ENCODE results near the gene ARMC12. TPM values are rescaled to one million over a fixed set of nuclear protein-coding genes. Genes with fewer than 3 reads are reported as not detected.

ARMC12 gene
- polyA plus RNA-seq, 1 donor (not counting 4 experiments of a cell fraction or from before 2014, with no cell fraction given): 0.54 TPM

DNA sequence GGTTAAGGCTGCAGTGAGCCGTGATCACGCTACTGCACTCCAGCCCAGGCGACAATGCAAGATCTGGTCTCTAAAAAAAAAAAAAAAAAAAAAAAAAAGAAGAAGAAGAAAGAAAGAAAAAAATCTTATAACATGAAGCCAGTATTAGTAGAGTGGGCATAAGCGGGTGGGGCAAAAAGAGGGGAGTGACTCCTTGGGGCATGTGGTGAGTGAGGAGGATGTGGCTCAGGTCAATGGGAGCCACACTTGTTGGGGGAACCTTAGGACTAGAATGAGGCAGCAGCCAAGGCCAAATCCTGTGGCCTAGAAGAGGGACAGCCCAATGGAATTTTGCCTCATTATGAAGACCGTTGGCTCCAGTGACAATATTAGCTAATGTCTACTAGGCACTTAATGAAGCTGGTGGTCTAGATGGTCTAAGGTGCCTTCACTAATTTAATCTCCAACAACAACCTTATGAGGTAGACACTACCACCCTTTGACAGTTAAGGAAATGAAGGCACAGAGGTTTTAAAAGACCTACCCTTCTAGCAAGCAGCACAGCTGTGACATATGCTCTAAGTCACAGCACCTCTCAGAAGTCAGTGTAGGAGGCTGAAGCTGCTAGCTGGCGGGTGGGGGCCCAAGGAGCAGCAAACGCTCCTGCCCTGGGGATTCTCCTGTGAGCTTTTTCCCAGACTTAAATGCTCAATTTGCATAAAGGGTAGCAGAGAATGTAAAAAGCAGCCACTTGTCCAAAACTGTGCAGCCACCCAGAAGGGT is 23.6 kb upstream of the ARMC12 start:
- no peak for FAIRE-seq

DNA sequence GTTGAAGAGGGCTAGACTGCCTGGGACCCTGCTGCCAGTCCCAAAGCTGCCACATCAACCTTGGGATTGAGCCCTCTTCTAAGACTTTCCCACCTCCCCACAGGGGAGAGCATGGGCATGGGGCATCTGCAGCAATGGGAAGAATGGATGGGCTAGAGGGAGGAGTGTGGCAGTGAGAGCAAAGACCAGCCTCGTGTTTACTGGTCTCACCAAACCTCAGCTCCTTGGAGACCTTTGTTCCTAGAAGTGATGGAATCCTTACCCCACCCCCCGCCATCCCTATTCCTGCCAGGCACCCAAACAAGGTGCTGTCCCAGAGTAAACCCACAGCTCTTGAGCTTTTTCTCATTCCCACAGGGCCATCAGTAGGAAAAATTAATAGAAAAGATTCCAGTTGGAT is 20.0 kb upstream of the ARMC12 start:
- Histone ChIP-seq H2AFZ (ENCODE audit: control insufficient read depth, low read length) (no peak overlapping the region), H3K36me3 (ENCODE audit: control insufficient read depth in 2 of 2, extremely low read depth in 1 of 2, insufficient read depth in 2 of 2, low read length in 2 of 2) (no peaks in the 10 kb centered on the region)

More for the DNA sequence above, 23.6 kb upstream of the ARMC12 start:
- Histone ChIP-seq H3K27ac (ENCODE audit: control insufficient read depth, insufficient read depth, low read length) (no peak overlapping the region), H3K4me3 (ENCODE audit: control insufficient read depth in 2 of 3, extremely low read depth in 1 of 3, insufficient read depth in 2 of 3, low read depth in 1 of 3, low read length in 3 of 3) (no peak overlapping the region), H3K9me1 (ENCODE audit: control insufficient read depth, extremely low read depth, insufficient read depth, low read length) (no peaks in the 10 kb centered on the region), H3K4me2 (ENCODE audit: control insufficient read depth, extremely low read depth, insufficient read depth, low read depth, low read length) (no peak overlapping the region), H3K9me3 (ENCODE audit: control insufficient read depth, low read depth, low read length) (no peaks in the 10 kb centered on the region), H2AFZ (ENCODE audit: control insufficient read depth, low read length) (no peak overlapping the region), H3K4me1 (ENCODE audit: control insufficient read depth, extremely low read depth, insufficient read depth, low read length) (peaks cover 8% of the 10 kb centered on the region), H3K36me3 (ENCODE audit: control insufficient read depth in 2 of 2, extremely low read depth in 1 of 2, insufficient read depth in 2 of 2, low read length in 2 of 2) (no peaks in the 10 kb centered on the region), H4K20me1 (ENCODE audit: control insufficient read depth, extremely low read depth, insufficient read depth, low read length) (no peaks in the 10 kb centered on the region), H3K9ac (ENCODE audit: control insufficient read depth, extremely low read depth, insufficient read depth, low read length) (no peak overlapping the region), H3K79me2 (ENCODE audit: control insufficient read depth, insufficient read depth, low read length) (no peaks in the 10 kb centered on the region), H3K27me3 (ENCODE audit: control insufficient read depth, extremely low read depth, insufficient read depth, low read length) (no peaks in the 10 kb centered on the region)
- dilution Hi-C loops (cut with MboI; ENCODE audit: extremely low pct_ligation_motif_present, low sequenced_read_pairs): no loop called here
- TF ChIP-seq, protein P1, sequence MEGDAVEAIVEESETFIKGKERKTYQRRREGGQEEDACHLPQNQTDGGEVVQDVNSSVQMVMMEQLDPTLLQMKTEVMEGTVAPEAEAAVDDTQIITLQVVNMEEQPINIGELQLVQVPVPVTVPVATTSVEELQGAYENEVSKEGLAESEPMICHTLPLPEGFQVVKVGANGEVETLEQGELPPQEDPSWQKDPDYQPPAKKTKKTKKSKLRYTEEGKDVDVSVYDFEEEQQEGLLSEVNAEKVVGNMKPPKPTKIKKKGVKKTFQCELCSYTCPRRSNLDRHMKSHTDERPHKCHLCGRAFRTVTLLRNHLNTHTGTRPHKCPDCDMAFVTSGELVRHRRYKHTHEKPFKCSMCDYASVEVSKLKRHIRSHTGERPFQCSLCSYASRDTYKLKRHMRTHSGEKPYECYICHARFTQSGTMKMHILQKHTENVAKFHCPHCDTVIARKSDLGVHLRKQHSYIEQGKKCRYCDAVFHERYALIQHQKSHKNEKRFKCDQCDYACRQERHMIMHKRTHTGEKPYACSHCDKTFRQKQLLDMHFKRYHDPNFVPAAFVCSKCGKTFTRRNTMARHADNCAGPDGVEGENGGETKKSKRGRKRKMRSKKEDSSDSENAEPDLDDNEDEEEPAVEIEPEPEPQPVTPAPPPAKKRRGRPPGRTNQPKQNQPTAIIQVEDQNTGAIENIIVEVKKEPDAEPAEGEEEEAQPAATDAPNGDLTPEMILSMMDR (optimal IDR thresholded peaks at IDR 0.05 in 1 of 3, IDR thresholded peaks at IDR 0.05 in 1 of 3, conservative IDR thresholded peaks at IDR 0.05 in 1 of 3; ENCODE audit: extremely low read depth in 1 of 3, insufficient read depth in 2 of 3, low read length in 3 of 3): no peak
- no peak for TF ChIP-seq EZH2 (IDR thresholded peaks at IDR 0.05; ENCODE audit: low read length)
- DNase-seq (ENCODE audit: low read depth, low spot score): no peak

More for the DNA sequence above, 20.0 kb upstream of the ARMC12 start:
- Histone ChIP-seq H3K9me1 (ENCODE audit: control insufficient read depth, extremely low read depth, insufficient read depth, low read length) (no peaks in the 10 kb centered on the region), H3K9me3 (ENCODE audit: control insufficient read depth, low read depth, low read length) (no peaks in the 10 kb centered on the region), H3K4me2 (ENCODE audit: control insufficient read depth, extremely low read depth, insufficient read depth, low read depth, low read length) (no peak overlapping the region), H3K27ac (ENCODE audit: control insufficient read depth, insufficient read depth, low read length) (no peak overlapping the region), H4K20me1 (ENCODE audit: control insufficient read depth, extremely low read depth, insufficient read depth, low read length) (no peaks in the 10 kb centered on the region), H3K27me3 (ENCODE audit: control insufficient read depth, extremely low read depth, insufficient read depth, low read length) (no peaks in the 10 kb centered on the region), H3K9ac (ENCODE audit: control insufficient read depth, extremely low read depth, insufficient read depth, low read length) (no peak overlapping the region), H3K79me2 (ENCODE audit: control insufficient read depth, insufficient read depth, low read length) (no peaks in the 10 kb centered on the region), H3K4me1 (ENCODE audit: control insufficient read depth, extremely low read depth, insufficient read depth, low read length) (peaks cover 12% of the 10 kb centered on the region), H3K4me3 (ENCODE audit: control insufficient read depth in 2 of 3, extremely low read depth in 1 of 3, insufficient read depth in 2 of 3, low read depth in 1 of 3, low read length in 3 of 3) (no peak overlapping the region)
- FAIRE-seq (no peak), DNase-seq (ENCODE audit: low read depth, low spot score) (no peak)
- dilution Hi-C loops (cut with MboI; ENCODE audit: extremely low pct_ligation_motif_present, low sequenced_read_pairs): no loop called here
- no peak for TF ChIP-seq EZH2 (IDR thresholded peaks at IDR 0.05; ENCODE audit: low read length)
- TF ChIP-seq, protein P1 (optimal IDR thresholded peaks at IDR 0.05 in 1 of 3, IDR thresholded peaks at IDR 0.05 in 1 of 3, conservative IDR thresholded peaks at IDR 0.05 in 1 of 3; ENCODE audit: extremely low read depth in 1 of 3, insufficient read depth in 2 of 3, low read length in 3 of 3): no peak
